ENCODE data around the gene KIF26B.

KIF26B gene

GRCh38 chr1:245290836-245291235 lies 136.1 kb downstream of the KIF26B start:
- Histone ChIP-seq H3K27me3 (ENCODE audit: insufficient read depth, low read length) (no peaks in the 10 kb centered on the region), H3K9ac (ENCODE audit: low read depth, low read length) (no peak overlapping the region), H3K4me3 (ENCODE audit: low read length) (no peak overlapping the region), H3K9me3 (ENCODE audit: insufficient read depth, low read depth, low read length) (no peaks in the 10 kb centered on the region), H3K4me1 (ENCODE audit: insufficient read depth, low read length) (no peaks in the 10 kb centered on the region), H3K27ac (ENCODE audit: low read depth, low read length) (no peak overlapping the region), H3K36me3 (ENCODE audit: insufficient read depth, low read length) (no peaks in the 10 kb centered on the region)
- WGBS = 80% methylated on average over 1 of the region's 1 CpG

GRCh38 chr1:245291351-245291750 lies 136.6 kb downstream of the KIF26B start:
- WGBS = 58% methylated on average over 4 of the region's 4 CpGs

GRCh38 chr1:245292141-245292540 lies 137.4 kb downstream of the KIF26B start:
- Histone ChIP-seq H3K36me3 (ENCODE audit: insufficient read depth, low read length) (no peaks in the 10 kb centered on the region), H3K4me3 (ENCODE audit: low read length) (no peak overlapping the region), H3K4me1 (ENCODE audit: insufficient read depth, low read length) (no peaks in the 10 kb centered on the region), H3K27ac (ENCODE audit: low read depth, low read length) (no peak overlapping the region), H3K9ac (ENCODE audit: low read depth, low read length) (no peak overlapping the region), H3K27me3 (ENCODE audit: insufficient read depth, low read length) (no peaks in the 10 kb centered on the region), H3K9me3 (ENCODE audit: insufficient read depth, low read depth, low read length) (no peaks in the 10 kb centered on the region)
- 92% methylated on average over 14 of the region's 14 CpGs for WGBS

More at GRCh38 chr1:245291351-245291750, 136.6 kb downstream of the KIF26B start:
- Histone ChIP-seq H3K36me3 (ENCODE audit: insufficient read depth, low read length) (no peaks in the 10 kb centered on the region), H3K9me3 (ENCODE audit: insufficient read depth, low read depth, low read length) (no peaks in the 10 kb centered on the region), H3K4me3 (ENCODE audit: low read length) (no peak overlapping the region), H3K27ac (ENCODE audit: low read depth, low read length) (no peak overlapping the region), H3K9ac (ENCODE audit: low read depth, low read length) (no peak overlapping the region), H3K27me3 (ENCODE audit: insufficient read depth, low read length) (no peaks in the 10 kb centered on the region), H3K4me1 (ENCODE audit: insufficient read depth, low read length) (no peaks in the 10 kb centered on the region)

GRCh38 chr1:245292553-245292952 lies 137.8 kb downstream of the KIF26B start:
- H3K27ac ChIP-seq (ENCODE audit: low read depth, low read length) = no peak overlapping the region
- H3K9me3 ChIP-seq (ENCODE audit: insufficient read depth, low read depth, low read length) = no peaks in the 10 kb centered on the region
- H3K4me3 ChIP-seq (ENCODE audit: low read length) = no peak overlapping the region
- no peaks in the 10 kb centered on the region for H3K36me3 ChIP-seq (ENCODE audit: insufficient read depth, low read length)
- WGBS = 83% methylated on average over 6 of the region's 6 CpGs
- no peaks in the 10 kb centered on the region for H3K27me3 ChIP-seq (ENCODE audit: insufficient read depth, low read length)
- no peaks in the 10 kb centered on the region for H3K4me1 ChIP-seq (ENCODE audit: insufficient read depth, low read length)
- no peak overlapping the region for H3K9ac ChIP-seq (ENCODE audit: low read depth, low read length)

GRCh38 chr1:245294020-245294419 lies 139.2 kb downstream of the KIF26B start:
- Histone ChIP-seq H3K36me3 (ENCODE audit: insufficient read depth, low read length) (no peaks in the 10 kb centered on the region), H3K9me3 (ENCODE audit: insufficient read depth, low read depth, low read length) (no peaks in the 10 kb centered on the region), H3K27ac (ENCODE audit: low read depth, low read length) (no peak overlapping the region), H3K4me1 (ENCODE audit: insufficient read depth, low read length) (no peaks in the 10 kb centered on the region), H3K9ac (ENCODE audit: low read depth, low read length) (no peak overlapping the region), H3K4me3 (ENCODE audit: low read length) (no peak overlapping the region), H3K27me3 (ENCODE audit: insufficient read depth, low read length) (no peaks in the 10 kb centered on the region)
- 86% methylated on average over 2 of the region's 5 CpGs for WGBS

- 91% methylated on average over 12 of the region's 12 CpGs for WGBS
- Histone ChIP-seq H3K4me1 (ENCODE audit: insufficient read depth, low read length) (no peaks in the 10 kb centered on the region), H3K9me3 (ENCODE audit: insufficient read depth, low read depth, low read length) (no peaks in the 10 kb centered on the region), H3K27ac (ENCODE audit: low read depth, low read length) (no peak overlapping the region), H3K4me3 (ENCODE audit: low read length) (no peak overlapping the region), H3K27me3 (ENCODE audit: insufficient read depth, low read length) (no peaks in the 10 kb centered on the region), H3K36me3 (ENCODE audit: insufficient read depth, low read length) (no peaks in the 10 kb centered on the region), H3K9ac (ENCODE audit: low read depth, low read length) (no peak overlapping the region)
These were observed 144.0 kb downstream of the KIF26B start for GRCh38 chr1:245298781-245299180.

- Histone ChIP-seq H3K27ac (ENCODE audit: low read depth, low read length) (no peak overlapping the region), H3K36me3 (ENCODE audit: insufficient read depth, low read length) (no peaks in the 10 kb centered on the region), H3K9ac (ENCODE audit: low read depth, low read length) (no peak overlapping the region), H3K9me3 (ENCODE audit: insufficient read depth, low read depth, low read length) (no peaks in the 10 kb centered on the region), H3K27me3 (ENCODE audit: insufficient read depth, low read length) (no peaks in the 10 kb centered on the region), H3K4me3 (ENCODE audit: low read length) (no peak overlapping the region), H3K4me1 (ENCODE audit: insufficient read depth, low read length) (no peaks in the 10 kb centered on the region)
- 95% methylated on average over 10 of the region's 10 CpGs for WGBS
These were observed 146.4 kb downstream of the KIF26B start for GRCh38 chr1:245301162-245301580.

- 93% methylated on average over 3 of the region's 4 CpGs for WGBS
- Histone ChIP-seq H3K27me3 (ENCODE audit: insufficient read depth, low read length) (no peaks in the 10 kb centered on the region), H3K9me3 (ENCODE audit: insufficient read depth, low read depth, low read length) (no peaks in the 10 kb centered on the region), H3K4me1 (ENCODE audit: insufficient read depth, low read length) (no peaks in the 10 kb centered on the region), H3K27ac (ENCODE audit: low read depth, low read length) (no peak overlapping the region), H3K36me3 (ENCODE audit: insufficient read depth, low read length) (no peaks in the 10 kb centered on the region), H3K4me3 (ENCODE audit: low read length) (no peak overlapping the region), H3K9ac (ENCODE audit: low read depth, low read length) (no peak overlapping the region)
These were observed 147.1 kb downstream of the KIF26B start for GRCh38 chr1:245301921-245302320.

GRCh38 chr1:245304698-245305097 lies 149.9 kb downstream of the KIF26B start:
- H3K9me3 ChIP-seq (ENCODE audit: insufficient read depth, low read depth, low read length) = no peaks in the 10 kb centered on the region
- no peak overlapping the region for H3K4me3 ChIP-seq (ENCODE audit: low read length)
- no peaks in the 10 kb centered on the region for H3K27me3 ChIP-seq (ENCODE audit: insufficient read depth, low read length)
- no peaks in the 10 kb centered on the region for H3K36me3 ChIP-seq (ENCODE audit: insufficient read depth, low read length)
- no peak overlapping the region for H3K27ac ChIP-seq (ENCODE audit: low read depth, low read length)
- H3K9ac ChIP-seq (ENCODE audit: low read depth, low read length) = no peak overlapping the region
- 92% methylated on average over 3 of the region's 3 CpGs for WGBS
- H3K4me1 ChIP-seq (ENCODE audit: insufficient read depth, low read length) = no peaks in the 10 kb centered on the region

- whole genome bisulfite sequencing = 90% methylated on average over 1 of the region's 1 CpG
- Histone ChIP-seq H3K9ac (ENCODE audit: low read depth, low read length) (no peak overlapping the region), H3K4me3 (ENCODE audit: low read length) (no peak overlapping the region), H3K27me3 (ENCODE audit: insufficient read depth, low read length) (no peaks in the 10 kb centered on the region), H3K36me3 (ENCODE audit: insufficient read depth, low read length) (no peaks in the 10 kb centered on the region), H3K9me3 (ENCODE audit: insufficient read depth, low read depth, low read length) (no peaks in the 10 kb centered on the region), H3K4me1 (ENCODE audit: insufficient read depth, low read length) (peaks cover 9% of the 10 kb centered on the region; the same call in 1 of the 2 replicates), H3K27ac (ENCODE audit: low read depth, low read length) (no peak overlapping the region)
These were observed 151.2 kb downstream of the KIF26B start for GRCh38 chr1:245306020-245306419.

- H3K36me3 ChIP-seq (ENCODE audit: insufficient read depth, low read length) = no peaks in the 10 kb centered on the region
- H3K9me3 ChIP-seq (ENCODE audit: insufficient read depth, low read depth, low read length) = no peaks in the 10 kb centered on the region
- H3K9ac ChIP-seq (ENCODE audit: low read depth, low read length) = no peak overlapping the region
- H3K27me3 ChIP-seq (ENCODE audit: insufficient read depth, low read length) = no peaks in the 10 kb centered on the region
- WGBS = 90% methylated on average over 12 of the region's 12 CpGs
- no peak overlapping the region for H3K4me3 ChIP-seq (ENCODE audit: low read length)
- H3K27ac ChIP-seq (ENCODE audit: low read depth, low read length) = no peak overlapping the region
- peaks cover 11% of the 10 kb centered on the region; the same call in 1 of the 2 replicates for H3K4me1 ChIP-seq (ENCODE audit: insufficient read depth, low read length)
These were observed 152.0 kb downstream of the KIF26B start for GRCh38 chr1:245306628-245307410.

Data from HUES64 (cell line).